ENCODE results near the gene LHX1.

DNA sequence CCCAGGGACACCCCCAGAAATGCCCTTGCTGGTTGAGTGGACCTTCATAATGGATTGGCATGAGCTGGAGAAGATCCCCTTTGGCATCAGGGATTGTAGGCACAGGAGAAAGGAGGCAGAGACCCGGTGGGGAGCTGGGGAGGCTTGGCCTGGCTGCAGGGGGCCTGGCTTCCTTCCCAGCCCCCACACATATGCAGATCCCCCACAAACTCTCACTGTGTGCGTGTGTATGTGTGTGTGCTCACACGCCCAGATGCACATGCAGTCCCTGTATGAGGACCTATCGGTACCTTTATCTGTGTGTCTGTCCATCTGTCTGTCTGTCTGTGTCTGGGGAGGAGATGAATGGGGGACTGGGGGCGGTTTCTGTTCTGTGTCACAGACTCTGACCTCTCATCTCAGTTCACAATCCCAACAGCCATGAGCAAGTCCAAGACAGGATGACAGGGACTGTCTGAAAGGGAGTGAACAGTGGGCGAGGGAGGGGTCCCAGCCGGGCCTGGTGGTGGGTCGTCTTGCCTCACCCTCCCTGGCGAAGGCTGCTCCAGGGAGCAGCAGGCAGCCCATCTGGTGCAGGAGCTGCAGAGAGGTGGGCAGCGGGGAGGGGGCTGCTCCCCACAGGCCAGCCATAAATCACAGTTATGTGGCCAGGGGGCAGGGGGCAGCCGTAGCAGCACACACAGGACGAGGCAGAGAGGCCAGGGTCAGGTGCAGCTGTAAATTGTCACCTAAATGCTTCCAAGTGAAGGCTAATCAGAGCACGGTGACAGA lies 46.7 kb upstream of the LHX1 start:
- TF ChIP-seq, protein P1, sequence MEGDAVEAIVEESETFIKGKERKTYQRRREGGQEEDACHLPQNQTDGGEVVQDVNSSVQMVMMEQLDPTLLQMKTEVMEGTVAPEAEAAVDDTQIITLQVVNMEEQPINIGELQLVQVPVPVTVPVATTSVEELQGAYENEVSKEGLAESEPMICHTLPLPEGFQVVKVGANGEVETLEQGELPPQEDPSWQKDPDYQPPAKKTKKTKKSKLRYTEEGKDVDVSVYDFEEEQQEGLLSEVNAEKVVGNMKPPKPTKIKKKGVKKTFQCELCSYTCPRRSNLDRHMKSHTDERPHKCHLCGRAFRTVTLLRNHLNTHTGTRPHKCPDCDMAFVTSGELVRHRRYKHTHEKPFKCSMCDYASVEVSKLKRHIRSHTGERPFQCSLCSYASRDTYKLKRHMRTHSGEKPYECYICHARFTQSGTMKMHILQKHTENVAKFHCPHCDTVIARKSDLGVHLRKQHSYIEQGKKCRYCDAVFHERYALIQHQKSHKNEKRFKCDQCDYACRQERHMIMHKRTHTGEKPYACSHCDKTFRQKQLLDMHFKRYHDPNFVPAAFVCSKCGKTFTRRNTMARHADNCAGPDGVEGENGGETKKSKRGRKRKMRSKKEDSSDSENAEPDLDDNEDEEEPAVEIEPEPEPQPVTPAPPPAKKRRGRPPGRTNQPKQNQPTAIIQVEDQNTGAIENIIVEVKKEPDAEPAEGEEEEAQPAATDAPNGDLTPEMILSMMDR (IDR thresholded peaks at IDR 0.05) = no peak
- TF ChIP-seq POLR2A (IDR thresholded peaks at IDR 0.05) (no peak), POLR2AphosphoS5 (IDR thresholded peaks at IDR 0.05) (no peak)
